H4 (cell line): ENCODE data around the gene SLC22A23. TPM values are rescaled to one million over a fixed set of nuclear protein-coding genes. Genes with fewer than 3 reads are reported as not detected.
A peak's percentile ranks its signal among the peaks of the same experiment; 100 is the strongest.

ENCODE experiments used
- DNase-seq: peaks from one replicate; pipeline ENCODE4 v3.0.0-alpha.2; 2015; ENCODE audit warnings: low spot score
- total RNA-seq: library from RNA; depleted of rRNA; stranded (reverse); fragments of >200 nt; shearing (Covaris generic); gene quantifications from 2 replicates; pipeline ENCODE4 v1.2.3, GENCODE V29; 2014; rRNA removed

Gene SLC22A23, protein sequence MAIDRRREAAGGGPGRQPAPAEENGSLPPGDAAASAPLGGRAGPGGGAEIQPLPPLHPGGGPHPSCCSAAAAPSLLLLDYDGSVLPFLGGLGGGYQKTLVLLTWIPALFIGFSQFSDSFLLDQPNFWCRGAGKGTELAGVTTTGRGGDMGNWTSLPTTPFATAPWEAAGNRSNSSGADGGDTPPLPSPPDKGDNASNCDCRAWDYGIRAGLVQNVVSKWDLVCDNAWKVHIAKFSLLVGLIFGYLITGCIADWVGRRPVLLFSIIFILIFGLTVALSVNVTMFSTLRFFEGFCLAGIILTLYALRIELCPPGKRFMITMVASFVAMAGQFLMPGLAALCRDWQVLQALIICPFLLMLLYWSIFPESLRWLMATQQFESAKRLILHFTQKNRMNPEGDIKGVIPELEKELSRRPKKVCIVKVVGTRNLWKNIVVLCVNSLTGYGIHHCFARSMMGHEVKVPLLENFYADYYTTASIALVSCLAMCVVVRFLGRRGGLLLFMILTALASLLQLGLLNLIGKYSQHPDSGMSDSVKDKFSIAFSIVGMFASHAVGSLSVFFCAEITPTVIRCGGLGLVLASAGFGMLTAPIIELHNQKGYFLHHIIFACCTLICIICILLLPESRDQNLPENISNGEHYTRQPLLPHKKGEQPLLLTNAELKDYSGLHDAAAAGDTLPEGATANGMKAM
- 1.9 and 2.6 TPM in 2 replicates for total RNA-seq

DNA sequence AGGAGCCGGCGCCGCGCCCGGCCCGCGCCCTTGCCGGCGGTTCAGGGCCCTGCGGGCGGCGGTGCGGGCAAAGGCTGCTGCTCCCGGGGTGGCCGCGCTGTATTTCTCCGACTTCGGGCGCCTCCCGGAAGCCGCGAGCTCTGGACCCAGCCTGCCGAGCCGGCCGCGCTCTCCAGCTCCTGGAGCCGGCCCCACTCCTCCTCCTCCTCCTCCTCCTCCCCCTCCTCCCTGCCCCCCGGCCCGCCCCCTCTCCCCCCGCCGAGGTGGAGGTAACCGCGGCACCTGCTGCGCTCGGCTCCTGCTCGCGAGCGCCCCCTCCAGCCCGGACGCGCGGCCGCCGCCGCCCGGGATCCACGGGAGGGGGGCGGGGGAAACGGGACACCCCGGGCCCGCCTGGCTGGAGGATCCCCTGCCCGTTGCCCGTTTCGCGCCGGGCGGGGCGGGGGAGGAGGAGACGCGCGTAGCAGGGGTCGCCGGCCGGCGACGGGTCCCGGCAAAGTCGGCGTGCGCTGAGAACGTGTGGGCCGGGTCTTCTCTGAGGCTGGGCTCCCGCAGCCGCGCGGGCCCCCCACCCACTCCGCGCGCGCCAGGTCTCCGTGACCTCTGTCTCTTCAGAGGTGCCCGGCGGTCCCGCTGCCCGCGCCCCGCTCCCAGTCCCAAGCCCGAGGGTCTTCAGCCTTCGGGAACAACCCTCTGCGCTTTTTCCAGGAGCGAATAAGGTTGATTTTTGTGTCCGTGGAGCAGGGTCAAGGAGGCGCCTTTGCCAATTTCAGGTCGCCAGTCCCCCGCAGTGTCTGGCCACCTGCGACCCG lies at the start of gene SLC22A23:
Gene SLC22A23 (minus strand): TSS at position 153 of the 812 bp plus-strand sequence. CDS start 491 bp downstream, outside the sequence.
- DNase-seq = no peak

DNA sequence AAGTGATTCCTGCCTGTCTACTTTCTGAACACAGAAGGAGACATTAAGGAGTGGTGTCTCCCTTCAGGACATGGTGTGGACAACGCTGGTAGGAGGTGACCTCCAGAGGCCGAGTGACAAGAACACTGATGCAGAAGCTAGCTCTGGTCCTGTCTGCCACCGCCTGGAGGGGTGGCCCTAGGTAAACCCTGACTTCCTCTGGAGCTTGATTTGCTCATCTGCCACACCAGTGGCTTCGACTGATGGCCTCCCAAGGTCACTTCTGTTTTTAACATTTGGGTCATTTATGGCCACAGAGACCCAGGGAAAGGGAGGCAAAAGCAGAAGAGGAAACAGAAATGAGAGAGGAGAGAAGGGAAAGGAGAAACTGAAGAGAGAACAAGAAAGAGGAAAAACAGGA lies 49.4 kb upstream of the SLC22A23 start:
- DNase-seq = no peak

DNA sequence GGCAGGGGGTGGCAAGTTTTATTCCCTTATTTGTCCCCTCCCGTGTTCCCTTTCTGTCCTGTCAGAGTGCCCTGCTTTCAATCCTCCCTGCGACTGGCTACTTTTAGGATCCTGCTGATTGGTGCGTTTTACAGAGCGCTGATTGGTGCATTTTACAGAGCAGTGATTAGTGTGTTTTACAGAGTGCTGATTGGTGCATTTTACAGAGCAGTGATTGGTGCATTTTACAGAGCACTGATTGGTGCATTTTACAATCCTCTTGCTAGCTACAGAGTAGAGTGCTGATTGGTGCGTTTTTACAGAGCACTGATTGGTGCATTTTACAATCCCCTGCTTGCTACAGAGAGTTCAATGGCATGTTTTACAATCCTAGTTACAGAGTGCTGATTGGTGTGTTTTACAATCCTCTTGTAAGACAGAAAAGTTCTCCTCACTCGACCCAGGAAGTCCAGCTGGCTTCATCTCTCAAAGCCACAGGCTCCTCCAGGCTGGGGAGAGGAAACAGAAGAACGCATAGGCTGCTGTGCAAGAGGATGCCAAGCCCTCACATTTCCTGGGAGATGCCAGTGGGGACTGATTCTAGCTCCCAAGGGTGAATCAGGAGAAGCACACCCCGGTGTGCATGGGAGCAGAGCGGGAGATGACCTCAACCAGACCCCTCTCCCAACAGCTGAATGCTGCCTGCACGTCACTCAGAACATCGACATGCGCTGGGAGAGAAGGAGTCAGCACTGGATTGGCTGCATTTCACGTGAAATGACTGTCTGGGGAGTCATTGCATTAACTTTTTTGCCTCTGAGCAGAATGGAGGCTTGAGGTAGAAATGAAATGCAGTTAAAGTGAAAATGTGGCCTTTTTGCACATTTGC lies 48.3 kb upstream of the SLC22A23 start:
- DNase-seq = no peak

DNA sequence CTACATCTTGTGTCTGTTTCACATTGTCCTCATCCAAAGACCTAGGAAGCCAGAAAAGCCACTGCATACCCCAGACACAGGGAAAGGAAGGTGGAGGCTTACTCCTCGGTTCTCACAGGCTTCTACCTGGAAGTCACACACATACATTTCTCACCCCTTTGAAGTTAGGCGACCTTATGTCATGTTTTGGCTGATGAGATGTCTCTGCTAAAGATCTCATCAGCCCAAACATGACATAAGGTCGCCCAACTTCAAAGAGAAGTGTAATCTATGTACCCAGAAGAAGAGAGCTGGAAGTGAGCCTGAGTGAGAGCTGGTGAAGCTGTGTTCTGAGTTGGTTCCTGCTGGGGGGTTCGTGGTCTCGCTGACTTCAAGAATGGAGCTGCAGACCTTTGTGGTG lies 47.5 kb upstream of the SLC22A23 start:
- no peak for DNase-seq

DNA sequence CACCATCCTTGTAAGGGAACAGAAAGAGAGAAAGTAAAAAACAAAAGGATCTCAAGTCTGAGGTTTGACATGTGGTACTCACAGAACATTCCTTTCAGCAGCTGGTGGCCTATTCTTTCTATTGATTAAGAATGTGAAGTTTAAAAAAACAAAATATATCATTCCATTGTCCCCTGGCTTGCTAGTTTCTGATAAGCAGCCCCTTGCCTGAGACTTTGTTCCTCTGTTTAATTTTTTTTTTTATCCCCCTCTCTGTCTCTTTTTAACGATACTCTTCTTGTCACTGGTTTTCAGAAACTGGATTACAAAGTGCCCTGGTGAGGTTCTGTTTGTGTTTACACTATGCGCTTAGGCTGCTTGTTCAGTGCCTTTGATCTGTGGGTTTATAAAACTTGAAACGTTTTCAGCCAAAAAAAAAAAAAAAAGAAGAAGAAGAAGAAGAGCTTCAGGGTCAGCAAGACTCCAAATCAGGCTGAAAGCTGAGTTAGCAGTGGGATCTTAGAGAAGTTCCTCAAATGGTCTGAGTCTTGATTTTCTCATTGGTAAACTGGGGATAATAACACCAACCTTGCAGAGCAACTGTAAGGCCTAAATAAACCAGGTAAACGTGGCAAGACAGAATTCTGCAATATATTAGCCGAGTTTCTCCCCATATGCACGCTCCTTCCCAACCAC lies 45.1 kb upstream of the SLC22A23 start:
- no peak for DNase-seq

DNA sequence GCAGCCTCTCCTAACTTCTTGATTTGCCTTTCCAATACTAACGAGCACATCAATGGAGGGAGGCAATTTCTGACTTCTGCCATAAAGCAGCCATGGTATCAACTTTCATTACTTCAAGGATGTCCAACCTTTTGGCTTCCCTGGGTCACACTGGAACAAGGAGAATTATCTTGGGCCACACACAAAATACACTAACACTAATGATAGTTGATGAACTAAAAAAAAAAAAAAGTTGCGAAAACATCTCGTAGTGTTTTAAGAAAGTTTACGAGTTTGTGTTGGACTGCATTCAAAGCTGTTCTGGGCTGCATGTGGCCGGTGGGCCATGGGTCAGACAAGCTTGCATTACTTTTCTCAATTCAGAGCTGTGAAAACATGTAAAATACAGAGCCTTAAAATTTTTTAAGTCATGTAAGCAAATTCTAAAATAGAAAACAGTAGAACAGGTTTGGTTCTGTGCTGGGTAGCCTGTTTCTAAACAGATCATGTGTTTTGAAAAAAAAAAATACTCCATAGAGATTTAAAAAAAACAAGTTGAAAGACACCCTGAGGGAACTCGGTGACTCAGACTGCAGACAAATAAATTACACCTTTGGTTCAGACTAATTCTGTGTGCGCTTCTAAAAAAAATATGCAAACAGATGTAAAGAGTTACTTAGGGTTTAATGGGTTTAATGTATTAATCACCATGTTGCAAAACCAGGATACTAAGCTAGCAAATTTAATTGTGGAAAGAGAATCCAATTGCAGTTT lies 43.6 kb upstream of the SLC22A23 start:
- peak; percentile 58 for DNase-seq

DNA sequence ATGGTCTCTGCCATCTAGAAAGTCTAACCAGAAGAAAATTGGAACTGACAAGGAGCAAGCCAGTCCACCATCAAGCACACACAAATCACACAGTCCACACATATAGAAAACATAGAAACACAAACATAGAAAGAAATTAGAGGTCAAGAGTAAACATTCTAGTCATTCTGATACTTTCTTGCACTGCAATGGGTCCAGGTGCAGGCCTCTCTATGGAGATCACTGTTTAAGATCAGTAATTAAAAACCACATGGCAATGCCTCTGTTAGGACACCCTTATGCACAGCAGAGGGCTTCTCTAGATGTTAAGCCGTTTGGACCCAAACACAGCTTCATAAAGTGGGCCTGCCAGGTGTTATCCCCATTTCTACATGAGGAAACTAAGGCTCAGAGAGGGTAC lies 42.8 kb upstream of the SLC22A23 start:
- no peak for DNase-seq

DNA sequence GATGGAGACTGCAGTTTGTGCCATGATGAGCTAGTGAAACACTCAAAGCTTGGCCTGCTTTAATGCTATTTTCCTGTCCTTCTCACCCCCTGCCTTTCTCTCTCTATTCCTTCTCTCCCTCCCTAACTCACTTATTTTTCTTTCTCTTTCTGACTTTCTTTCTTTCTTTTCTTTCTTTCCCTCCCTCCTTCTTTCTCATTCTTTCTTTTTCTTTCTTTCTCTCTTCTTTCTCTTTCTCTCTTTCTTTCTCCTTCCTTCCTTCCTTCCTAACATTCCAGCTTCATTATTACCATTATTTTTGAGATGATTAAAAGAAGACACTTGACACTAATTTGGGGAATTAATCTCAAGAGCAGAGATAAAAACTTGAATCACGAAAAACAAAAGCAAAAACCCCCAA lies 39.5 kb upstream of the SLC22A23 start:
- no peak for DNase-seq

DNA sequence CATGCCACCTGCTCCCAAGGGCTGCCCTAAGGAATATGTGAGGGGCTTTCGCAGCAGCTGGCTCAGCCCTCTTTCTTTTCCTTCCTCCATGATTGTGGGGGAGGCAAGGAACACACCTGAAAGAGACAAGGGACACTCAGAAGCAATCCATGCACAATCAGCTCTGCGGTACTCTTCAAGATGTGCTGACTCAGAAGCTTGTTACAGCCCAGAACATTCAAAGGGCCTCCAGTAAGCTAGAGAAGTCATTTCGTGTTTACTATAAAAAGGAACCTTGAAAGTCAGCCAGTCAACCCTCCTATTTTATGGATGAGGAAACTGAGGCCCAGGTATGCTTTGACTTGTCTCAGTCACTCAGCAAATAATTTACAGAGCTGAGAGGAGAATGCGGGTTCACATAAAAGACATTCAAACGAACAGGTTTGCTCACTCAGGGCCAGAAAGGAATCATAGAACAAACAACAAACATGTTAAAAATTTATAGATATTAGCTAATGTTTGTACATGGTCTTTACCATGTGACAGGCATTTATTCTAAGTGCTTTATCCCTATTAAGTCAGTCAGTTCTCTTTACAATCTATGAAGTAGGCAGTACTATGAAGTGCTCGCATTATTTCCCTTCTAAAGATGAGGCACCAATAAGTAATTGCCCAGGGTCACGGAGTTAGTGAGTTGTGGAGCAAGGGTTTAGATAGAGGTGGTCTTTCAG lies 37.7 kb upstream of the SLC22A23 start:
- no peak for DNase-seq

DNA sequence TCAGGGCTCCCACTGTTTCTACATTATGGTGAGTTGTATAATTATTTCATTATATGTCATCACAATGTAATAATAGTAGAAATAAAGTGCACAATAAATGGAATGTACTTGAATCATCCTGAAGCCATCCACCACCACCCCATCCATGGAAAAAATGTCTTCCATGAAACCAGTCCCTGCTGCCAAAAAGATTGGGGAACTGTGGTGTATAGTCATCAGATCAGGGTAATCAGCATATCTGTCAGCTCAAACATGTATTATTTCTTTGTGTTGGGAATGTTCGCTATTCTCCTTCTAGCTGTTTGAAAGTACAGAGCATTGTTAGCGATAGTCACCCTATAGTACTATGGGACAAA lies 33.8 kb upstream of the SLC22A23 start:
- DNase-seq = no peak

DNA sequence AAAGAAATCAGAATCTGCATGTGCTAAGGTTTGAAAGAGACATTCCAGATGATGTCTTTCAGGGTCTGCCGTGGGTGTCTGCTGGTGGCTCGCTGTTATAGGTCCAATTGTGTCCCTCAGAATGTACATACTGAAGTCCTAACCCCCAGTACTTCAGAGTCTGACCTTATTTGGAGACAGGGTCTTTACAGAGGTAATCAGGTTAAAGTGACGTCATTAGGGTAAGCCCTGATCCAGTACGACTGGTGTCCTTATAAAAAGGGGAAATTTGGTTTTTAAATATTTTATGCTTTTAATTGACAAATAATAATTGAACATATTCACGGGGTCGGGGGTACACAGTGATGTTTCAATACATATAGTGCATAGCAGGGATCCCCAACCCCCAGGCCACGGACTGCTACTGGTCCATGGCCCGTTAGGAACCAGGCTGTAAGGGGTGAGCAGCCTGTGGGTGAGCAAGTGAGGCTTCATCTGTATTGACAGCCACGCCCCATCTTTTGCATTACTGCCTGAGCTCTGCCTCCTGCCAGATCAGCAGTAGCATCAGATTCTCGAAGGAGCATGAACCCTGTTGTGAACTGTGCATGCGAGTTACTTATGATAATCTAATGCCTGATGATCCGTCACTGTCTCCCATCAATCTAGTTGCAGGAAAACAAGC lies 33.2 kb upstream of the SLC22A23 start:
- DNase-seq = no peak

DNA sequence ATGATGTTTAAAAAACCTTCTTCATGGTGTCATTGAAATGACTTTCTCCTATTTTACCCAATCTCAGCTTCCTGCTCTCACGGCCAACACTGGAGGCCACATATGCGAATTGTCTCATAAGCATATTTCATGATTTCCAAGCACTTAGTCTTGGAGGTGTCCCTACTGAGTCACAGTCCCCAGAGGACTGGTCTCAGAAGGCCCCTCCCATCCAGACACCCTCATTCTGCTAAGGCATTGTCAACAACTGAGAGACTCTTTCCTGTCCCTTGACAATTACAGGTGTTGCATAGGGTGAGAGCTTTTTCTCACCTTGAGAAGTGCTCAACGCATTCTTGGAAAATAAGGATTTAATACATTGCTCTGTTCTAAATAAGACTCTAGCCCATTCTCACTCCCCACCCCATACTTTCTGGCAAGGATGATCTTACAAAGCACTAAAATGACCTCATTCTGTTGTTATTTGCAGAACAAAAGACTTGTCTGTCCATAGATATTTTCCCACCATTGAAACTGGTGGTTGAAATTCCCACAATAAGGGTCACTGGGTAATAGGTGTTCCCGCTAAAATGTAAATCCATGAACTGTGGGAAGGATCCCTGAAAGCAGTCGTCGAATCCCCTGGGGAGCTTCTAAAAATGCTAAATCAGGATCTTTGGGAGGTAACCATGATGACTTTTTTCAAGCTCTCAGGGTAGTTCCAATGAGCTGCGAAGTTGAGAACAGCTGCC lies 32.3 kb upstream of the SLC22A23 start:
- no peak for DNase-seq

DNA sequence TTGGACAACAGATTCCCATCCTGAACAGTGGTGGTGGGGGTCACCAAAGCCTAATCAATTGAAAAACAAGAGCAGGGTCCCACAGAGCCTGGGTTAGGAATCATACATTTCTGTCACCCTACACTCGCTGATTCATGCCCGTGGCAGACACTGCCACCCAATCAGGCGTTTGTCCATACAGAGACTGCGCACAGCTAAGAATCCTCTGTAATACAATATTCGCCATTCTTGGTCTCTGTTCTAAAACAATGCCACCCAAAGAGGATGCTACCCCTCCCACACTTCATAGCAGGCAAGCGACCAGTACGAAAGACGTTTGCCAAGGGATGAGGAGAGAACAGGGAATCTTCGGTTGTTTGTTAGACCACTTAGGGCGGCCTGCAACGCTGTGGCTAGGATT lies 28.1 kb upstream of the SLC22A23 start:
- DNase-seq = no peak

DNA sequence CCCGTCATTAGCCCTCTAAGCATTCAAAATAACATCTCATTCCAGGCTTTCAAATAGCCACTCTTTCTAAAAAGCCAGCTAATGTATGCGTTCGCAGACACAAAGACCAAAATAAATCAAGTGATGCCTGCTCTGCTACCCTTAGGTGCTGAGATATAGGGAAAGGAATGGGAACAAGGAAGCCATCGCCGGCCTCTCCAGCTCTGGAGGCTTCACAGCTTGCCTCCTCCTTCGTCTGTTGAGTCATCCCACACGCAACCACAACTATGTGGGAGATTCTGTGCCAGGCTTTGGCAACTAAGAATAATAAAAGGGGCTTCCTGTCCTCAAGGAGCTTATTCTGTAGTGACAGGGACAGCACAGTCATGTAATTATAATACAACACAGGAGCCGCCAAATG lies 27.3 kb upstream of the SLC22A23 start:
- DNase-seq = no peak

DNA sequence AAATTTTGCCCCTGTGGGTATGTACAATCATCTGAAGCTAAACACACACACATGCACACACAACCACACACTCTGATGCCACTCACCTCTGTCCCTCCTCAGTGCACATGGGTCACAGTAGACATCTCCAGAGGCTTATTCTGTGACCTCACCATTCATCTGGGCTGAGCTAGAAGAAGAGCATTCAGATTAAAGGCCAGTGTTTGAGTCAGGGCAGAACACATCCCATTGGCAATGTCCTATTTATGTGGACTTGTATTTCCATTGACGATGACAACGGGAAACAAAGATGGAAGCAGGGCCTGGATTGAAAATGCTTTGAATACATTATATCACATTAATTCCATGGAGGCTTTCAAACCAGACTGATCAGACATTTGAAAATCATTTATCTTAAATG lies 26.8 kb upstream of the SLC22A23 start:
- DNase-seq = no peak

DNA sequence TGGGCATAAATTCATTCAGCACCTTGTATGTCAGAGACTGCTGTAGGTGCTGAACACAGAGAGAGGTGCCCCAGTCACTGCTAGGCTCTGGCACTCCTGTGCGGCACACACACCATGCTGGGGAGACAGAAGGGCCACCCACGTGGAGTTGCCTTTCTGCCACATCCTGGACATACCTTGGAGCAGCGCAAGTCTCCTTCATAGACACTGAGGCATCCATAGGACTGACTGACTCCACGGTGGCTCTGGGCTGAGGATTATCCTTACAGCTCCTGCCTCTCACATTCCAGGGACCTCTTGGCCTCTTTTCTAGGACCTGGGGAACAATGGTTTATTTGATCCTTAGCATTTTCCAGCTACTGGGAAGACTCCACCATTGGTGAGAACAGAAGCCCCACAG lies 26.0 kb upstream of the SLC22A23 start:
- DNase-seq = no peak

DNA sequence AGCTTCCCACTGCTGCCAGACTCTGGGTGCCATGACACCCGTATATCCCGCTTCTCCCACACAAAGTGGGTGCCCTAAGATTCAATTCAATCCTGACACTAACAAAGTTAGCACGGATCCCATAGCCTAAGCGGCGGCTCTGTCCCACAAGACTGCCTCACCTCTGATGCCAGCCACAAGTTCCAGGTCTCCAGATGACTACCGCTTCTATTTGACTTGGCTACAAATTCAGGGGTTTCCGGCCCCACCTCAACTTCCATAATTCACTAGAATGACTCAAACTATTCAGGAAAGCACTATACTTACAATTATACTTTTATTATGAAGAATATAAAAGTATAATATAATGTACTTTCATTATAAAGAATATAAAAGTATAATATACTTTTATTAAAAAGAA lies 24.8 kb upstream of the SLC22A23 start:
- no peak for DNase-seq

DNA sequence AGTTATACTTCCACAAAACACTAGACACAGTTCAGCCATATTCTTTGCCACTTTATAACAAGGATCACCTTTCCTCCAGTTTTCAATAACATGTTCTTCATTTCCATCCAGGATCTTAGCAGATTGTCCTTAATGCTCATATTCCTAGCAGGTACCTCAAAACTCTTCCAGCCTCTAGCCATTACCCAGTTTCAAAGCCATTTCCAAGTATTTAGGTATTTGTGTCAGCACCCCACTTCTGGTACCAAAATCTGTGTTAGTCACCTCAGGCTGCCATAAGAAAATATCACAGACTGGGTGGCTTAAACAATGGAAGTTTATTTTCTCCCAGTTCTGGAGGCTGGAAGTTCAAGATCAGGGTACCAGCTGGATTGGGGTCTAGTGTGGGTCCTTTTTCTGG lies 23.2 kb upstream of the SLC22A23 start:
- DNase-seq = no peak
